GM12864 (cell line): ENCODE data around the gene KLHL30.

Source experiments
- DNase-seq: peaks from one replicate; pipeline ENCODE4 v3.0.0-alpha.2; 2011; ENCODE audit warnings: low read depth
- H3K4me3 ChIP-seq: 2 replicates; pipeline ENCODE4 v1.5.1; 2011; ENCODE audit warnings: mild to moderate bottlenecking, low read depth, low read length, control low read depth
- CTCF ChIP-seq: IDR thresholded peaks from 2 replicates; pipeline ENCODE4 v1.5.1; 2011; ENCODE audit warnings: low read depth, mild to moderate bottlenecking, moderate library complexity, low read length, control low read depth, inconsistent platforms; ENCODE audit errors: missing control alignments

Gene KLHL30

GRCh38 chr2:238123218-238123971 is 15.1 kb upstream of the KLHL30 start:
- DNase-seq = no peak
- H3K4me3 ChIP-seq = no peak overlapping the region
- TF ChIP-seq CTCF = no peak

- no peak overlapping the region for H3K4me3 ChIP-seq
- DNase-seq = no peak
- no peak for TF ChIP-seq CTCF
Measured at GRCh38 chr2:238123991-238124470, 14.4 kb upstream of the KLHL30 start.

GRCh38 chr2:238124488-238125126 is 13.9 kb upstream of the KLHL30 start:
- no peak for TF ChIP-seq CTCF
- no peak overlapping the region for H3K4me3 ChIP-seq
- no peak for DNase-seq

GRCh38 chr2:238125127-238125885 is 13.2 kb upstream of the KLHL30 start:
- no peak overlapping the region for H3K4me3 ChIP-seq
- no peak for TF ChIP-seq CTCF
- no peak for DNase-seq

- no peak for TF ChIP-seq CTCF
- no peak overlapping the region for H3K4me3 ChIP-seq
- DNase-seq = no peak
Measured at GRCh38 chr2:238126338-238126737, 12.1 kb upstream of the KLHL30 start.

GRCh38 chr2:238126775-238127164 is 11.7 kb upstream of the KLHL30 start:
- DNase-seq = no peak
- no peak overlapping the region for H3K4me3 ChIP-seq
- TF ChIP-seq CTCF = no peak
